Fibroblast of lung (primary cell): ENCODE measurements around the gene GPR137. TPM values are rescaled to one million over a fixed set of nuclear protein-coding genes. Genes with fewer than 3 reads are reported as not detected.
"Not testable (repeated sequence)": the region's sequence is repeated elsewhere in the genome, so short reads cannot be mapped to it uniquely, and the experiment has no call there.

Source experiments
- DNase-seq, 2 donors: peaks; one replicate each; pipeline versions ENCODE4 v3.0.0 to v3.0.0-alpha.2; 2010; ENCODE audit warnings: low read depth in 2 of 2
- H2AFZ ChIP-seq: 2 replicates; pipeline ENCODE4 v1.5.1; 2012; ENCODE audit warnings: low read length, control low read depth, inconsistent platforms
- H3K27ac ChIP-seq: 2 replicates; pipeline ENCODE4 v1.5.1; 2011; ENCODE audit warnings: low read length, control low read depth; ENCODE audit not compliant: insufficient read depth
- H3K27me3 ChIP-seq: 2 replicates; pipeline ENCODE4 v1.5.1; 2011; ENCODE audit warnings: mild to moderate bottlenecking, low read length; ENCODE audit not compliant: control insufficient read depth, insufficient read depth
- H3K36me3 ChIP-seq: 2 replicates; pipeline ENCODE4 v1.5.1; 2011; ENCODE audit warnings: low read length; ENCODE audit not compliant: control insufficient read depth, insufficient read depth
- H3K4me1 ChIP-seq: 2 replicates; pipeline ENCODE4 v1.5.1; 2011; ENCODE audit warnings: low read length; ENCODE audit not compliant: control insufficient read depth, insufficient read depth; ENCODE audit errors: extremely low read depth
- H3K4me2 ChIP-seq: 2 replicates; pipeline ENCODE4 v1.5.1; 2011; ENCODE audit warnings: low read length, control low read depth; ENCODE audit not compliant: insufficient read depth; ENCODE audit errors: extremely low read depth
- H3K4me3 ChIP-seq, 4 experiments: fragments of 200-600 bp in 1 of 4; sonication (generic) in 1 of 4; replicated peaks in 1 of 4; 2 replicates each; pipeline ENCODE4 v1.5.1; 2011 to 2016; ENCODE audit warnings: low read length in 4 of 4, low read depth in 3 of 4, mild to moderate bottlenecking in 3 of 4, control low read depth in 2 of 4, inconsistent platforms in 1 of 4, mixed read lengths in 1 of 4; ENCODE audit not compliant: insufficient read depth in 1 of 4; ENCODE audit errors: control extremely low read depth in 1 of 4
- H3K79me2 ChIP-seq: 2 replicates; pipeline ENCODE4 v1.5.1; 2012; ENCODE audit warnings: mild to moderate bottlenecking, low read length, inconsistent platforms; ENCODE audit not compliant: control insufficient read depth, insufficient read depth
- H3K9ac ChIP-seq: 2 replicates; pipeline ENCODE4 v1.5.1; 2011; ENCODE audit warnings: mild to moderate bottlenecking, low read length, control low read depth; ENCODE audit not compliant: insufficient read depth
- H3K9me3 ChIP-seq: 2 replicates; pipeline ENCODE4 v1.5.1; 2012; ENCODE audit warnings: low read depth, low read length; ENCODE audit not compliant: control insufficient read depth, insufficient read depth
- H4K20me1 ChIP-seq: 2 replicates; pipeline ENCODE4 v1.5.1; 2011; ENCODE audit warnings: low read length; ENCODE audit not compliant: control insufficient read depth, insufficient read depth; ENCODE audit errors: extremely low read depth
- CTCF ChIP-seq, 2 donors: IDR thresholded peaks in 1 of 2; conservative IDR thresholded peaks in 1 of 2; 1 replicate in 1 of 2; 2 replicates in 1 of 2; pipeline ENCODE4 v1.5.1; 2011 to 2012; ENCODE audit warnings: low read length in 2 of 2, control low read depth in 1 of 2, inconsistent platforms in 1 of 2, low read depth in 1 of 2, mild to moderate bottlenecking in 1 of 2
- EZH2 ChIP-seq: IDR thresholded peaks from 2 replicates; pipeline ENCODE4 v1.5.1; 2012; ENCODE audit warnings: low read length, control low read depth, mild to moderate bottlenecking; ENCODE audit errors: missing control alignments
- polyA plus RNA-seq, 2 donors: library from polyadenylated mRNA; depleted of rRNA in 1 of 2; stranded (reverse) in 1 of 2; unstranded in 1 of 2; fragments of >200 nt; gene quantifications; 2 replicates each; pipeline ENCODE4 v1.2.1, GENCODE V29; 2011 to 2012; ENCODE audit warnings: missing spikeins in 1 of 2
- total RNA-seq: library from RNA; depleted of rRNA; stranded (reverse); fragments of >200 nt; gene quantifications from 2 replicates; pipeline ENCODE4 v1.2.1, GENCODE V29; 2014

Gene GPR137
- total and polyA plus RNA-seq, 2 donors (not counting 1 experiment from before 2014, with no cell fraction given): 10.7 to 10.9 TPM

- Histone ChIP-seq H4K20me1 (no peaks in the 10 kb centered on the region), H3K27me3 (no peaks in the 10 kb centered on the region), H3K27ac (peak overlapping the region; percentile 85), H3K4me3 (peak overlapping the region; percentile 86 to 97 (median 94)), H2AFZ (no peak overlapping the region), H3K4me1 (peaks cover 18% of the 10 kb centered on the region), H3K9me3 (no peaks in the 10 kb centered on the region), H3K4me2 (peak overlapping the region; percentile 92), H3K9ac (peak overlapping the region; percentile 79), H3K36me3 (peaks cover 4% of the 10 kb centered on the region), H3K79me2 (peaks cover 38% of the 10 kb centered on the region)
- DNase-seq: no peak
- TF ChIP-seq CTCF (conservative IDR thresholded peaks at IDR 0.05 in 1 of 2, IDR thresholded peaks at IDR 0.05 in 1 of 2; ENCODE audit: low read depth in 1 of 2, low read length in 2 of 2) (no peak), EZH2 (no peak)
These were observed 40.2 kb upstream of the GPR137 start for GRCh38 chr11:64245401-64245796.

- no peaks in the 10 kb centered on the region for H4K20me1 ChIP-seq
- no peaks in the 10 kb centered on the region for H3K9me3 ChIP-seq
- no peaks in the 10 kb centered on the region for H3K27me3 ChIP-seq
- no peak for TF ChIP-seq EZH2
- peaks cover 4% of the 10 kb centered on the region for H3K36me3 ChIP-seq
- H3K4me2 ChIP-seq: peak overlapping the region; percentile 92
- peak; percentile 83 to 95 for DNase-seq
- peaks cover 38% of the 10 kb centered on the region for H3K79me2 ChIP-seq
- peak overlapping the region; percentile 85 for H3K27ac ChIP-seq
- H3K4me1 ChIP-seq: peaks cover 20% of the 10 kb centered on the region
- H2AFZ ChIP-seq: no peak overlapping the region
- peak overlapping the region; percentile 79 for H3K9ac ChIP-seq
- H3K4me3 ChIP-seq: peak overlapping the region; percentile 86 to 97 (median 94)
These were observed 39.6 kb upstream of the GPR137 start for GRCh38 chr11:64245797-64246620.

- not testable (repeated sequence) for H3K9me3 ChIP-seq, H3K4me2 ChIP-seq, DNase-seq, H3K27ac ChIP-seq, H2AFZ ChIP-seq, H4K20me1 ChIP-seq, H3K36me3 ChIP-seq, H3K27me3 ChIP-seq
- Histone ChIP-seq H3K9ac (peak overlapping the region; percentile 79), H3K4me1 (peaks cover 20% of the 10 kb centered on the region), H3K4me3 (peak overlapping the region in 2 of 4 experiments; percentile 92 to 97), H3K79me2 (peaks cover 39% of the 10 kb centered on the region)
These were observed 39.1 kb upstream of the GPR137 start for GRCh38 chr11:64246621-64246870.
